ENCODE results near the gene NAGPA.

GRCh38 chr16:5073279-5073629, 39.5 kb upstream of the NAGPA start:
- TF ChIP-seq CTCF (IDR thresholded peaks at IDR 0.05; ENCODE audit: control extremely low read depth in 1 of 3, insufficient read depth in 1 of 3, low read depth in 1 of 3, low read length in 3 of 3) = no peak
- TF ChIP-seq SRF (IDR thresholded peaks at IDR 0.05; ENCODE audit: low read depth, low read length) = no peak
- TF ChIP-seq POLR2A (IDR thresholded peaks at IDR 0.05; ENCODE audit: control extremely low read depth in 1 of 2, low read depth in 2 of 2, low read length in 2 of 2) = no peak
- TF ChIP-seq CEBPB (IDR thresholded peaks at IDR 0.05; ENCODE audit: low read depth, low read length) = no peak
- TF ChIP-seq ATF2 (IDR thresholded peaks at IDR 0.05; ENCODE audit: low read length) = no peak
- no peak for TF ChIP-seq RAD21 (IDR thresholded peaks at IDR 0.05 in 1 of 2, conservative IDR thresholded peaks at IDR 0.05 in 1 of 2; ENCODE audit: low read depth in 2 of 2, low read length in 2 of 2)
- TF ChIP-seq TAF1 (IDR thresholded peaks at IDR 0.05; ENCODE audit: low read depth, low read length) = no peak
- TF ChIP-seq EZH2 (IDR thresholded peaks at IDR 0.05; ENCODE audit: low read depth, low read length, severe bottlenecking) = no peak
- no peak for TF ChIP-seq JUND (IDR thresholded peaks at IDR 0.05; ENCODE audit: low read length)
- TF ChIP-seq GABPA (IDR thresholded peaks at IDR 0.05; ENCODE audit: borderline replicate concordance, insufficient read depth, low read length) = no peak
- TF ChIP-seq EP300 (IDR thresholded peaks at IDR 0.05; ENCODE audit: borderline replicate concordance in 1 of 2, low read depth in 2 of 2, low read length in 2 of 2) = no peak
- no peak for TF ChIP-seq CHD7 (IDR thresholded peaks at IDR 0.05; ENCODE audit: insufficient replicate concordance, low read length)

All from H1 (cell line).